GM19397 (cell line): ENCODE measurements around the gene TLL1.

Experiments
- ATAC-seq: cut with Tn5 transposase; IDR thresholded peaks from one replicate; pipeline ENCODE4 v1.9.1; 2021; ENCODE audit warnings: mild to moderate bottlenecking, moderate library complexity; ENCODE audit not compliant: unreplicated experiment

TLL1 gene

DNA sequence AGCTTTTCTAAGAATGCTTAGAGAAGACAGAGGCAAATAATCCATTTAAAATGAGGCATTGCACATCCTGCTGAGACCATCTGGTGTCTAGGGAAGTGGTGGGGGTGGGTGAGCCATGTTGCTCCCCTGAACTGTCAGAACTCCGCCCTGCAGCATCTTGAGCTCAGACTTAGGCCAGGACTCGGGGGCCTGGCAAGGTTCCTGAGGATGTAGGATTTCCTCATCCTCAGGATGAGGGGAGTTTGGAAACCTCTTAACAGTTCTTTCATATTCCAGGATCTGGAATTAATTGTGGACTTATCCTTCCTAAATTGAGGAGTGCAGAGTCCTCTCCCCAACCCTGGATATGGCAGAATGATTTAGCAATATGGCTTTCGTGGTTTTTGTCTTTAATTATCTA lies 6.6 kb downstream of the TLL1 start:
- no peak for ATAC-seq

DNA sequence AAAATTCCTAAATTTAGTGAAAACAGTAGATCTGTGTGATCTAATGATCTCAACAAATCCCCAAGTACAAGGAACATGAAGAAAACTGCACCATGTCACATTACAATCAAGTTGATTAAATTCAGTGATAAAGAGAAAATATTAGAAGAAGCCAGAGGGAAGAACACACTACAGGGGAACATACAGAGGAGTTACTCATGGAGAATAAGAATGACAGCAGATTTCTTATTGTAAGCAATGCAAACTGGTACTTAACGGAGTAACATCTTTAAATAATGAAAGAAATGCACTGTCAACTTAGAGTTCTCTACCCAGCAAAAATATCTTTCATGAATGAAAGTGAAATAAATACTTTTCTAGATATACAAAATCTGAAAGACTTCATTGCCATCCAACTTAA lies 21.1 kb downstream of the TLL1 start:
- ATAC-seq: no peak

- ATAC-seq: no peak
Observed at GRCh38 chr4:165905405-165906027, 32.5 kb downstream of the TLL1 start.

- ATAC-seq: no peak
Observed at GRCh38 chr4:165906272-165906671, 33.2 kb downstream of the TLL1 start.

DNA sequence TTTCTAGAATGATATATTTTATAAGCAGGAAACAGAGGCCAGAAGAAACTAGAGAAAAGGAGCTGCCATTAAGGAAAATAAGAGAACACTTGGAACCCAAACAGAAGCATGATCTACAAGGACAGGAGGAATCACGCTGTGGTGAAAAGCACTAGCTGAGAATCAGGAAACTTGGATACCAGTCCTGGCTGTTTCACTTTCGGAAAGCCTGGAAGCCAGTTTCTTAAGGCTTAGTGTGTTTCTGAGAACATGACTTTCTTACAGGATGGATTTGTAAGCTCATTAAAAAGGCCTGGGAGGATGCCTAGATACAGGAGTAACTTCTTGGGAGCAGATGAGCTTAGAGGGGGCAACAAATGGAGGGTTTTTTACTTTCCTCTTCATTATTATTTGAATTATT lies 36.9 kb downstream of the TLL1 start:
- no peak for ATAC-seq

GRCh38 chr4:165915215-165915614 lies 42.2 kb downstream of the TLL1 start:
- no peak for ATAC-seq

DNA sequence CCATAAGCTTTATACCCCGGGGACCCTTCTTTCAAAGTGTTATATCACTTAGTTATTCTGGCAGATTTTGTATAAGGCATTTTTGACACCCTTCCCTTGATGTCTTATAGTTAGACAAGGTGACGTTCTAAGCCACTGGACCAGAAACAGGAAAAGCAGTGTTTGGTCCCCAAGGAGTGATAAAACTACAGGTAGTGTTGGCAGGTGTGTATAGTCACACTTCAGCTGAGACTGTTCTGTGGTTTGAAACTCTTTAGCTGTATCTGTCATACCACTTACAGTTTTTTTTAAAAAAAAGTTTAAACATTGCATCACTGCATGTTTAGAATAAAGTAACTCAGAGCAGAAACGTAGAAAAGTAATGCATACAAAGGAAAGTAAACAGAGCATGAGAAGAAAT lies 48.5 kb downstream of the TLL1 start:
- no peak for ATAC-seq

DNA sequence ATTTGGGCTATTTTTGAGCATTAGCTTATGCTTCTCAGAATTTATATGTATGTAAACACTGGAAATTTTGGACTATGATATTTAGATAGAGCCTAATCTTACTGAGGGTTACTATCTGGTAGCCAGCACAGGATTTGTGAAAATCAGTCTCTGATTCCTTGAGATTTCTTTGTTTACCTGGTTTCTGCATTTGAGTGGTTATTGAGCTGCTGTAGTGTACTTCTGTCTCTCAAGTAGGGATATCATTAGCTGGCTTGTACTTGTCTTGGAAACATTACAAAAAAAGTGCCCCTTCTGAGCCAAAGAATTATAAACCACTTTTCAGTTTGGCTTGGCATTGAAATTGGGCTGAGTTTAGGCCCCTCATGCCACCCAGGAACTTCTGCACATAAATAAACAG lies 49.7 kb downstream of the TLL1 start:
- no peak for ATAC-seq

DNA sequence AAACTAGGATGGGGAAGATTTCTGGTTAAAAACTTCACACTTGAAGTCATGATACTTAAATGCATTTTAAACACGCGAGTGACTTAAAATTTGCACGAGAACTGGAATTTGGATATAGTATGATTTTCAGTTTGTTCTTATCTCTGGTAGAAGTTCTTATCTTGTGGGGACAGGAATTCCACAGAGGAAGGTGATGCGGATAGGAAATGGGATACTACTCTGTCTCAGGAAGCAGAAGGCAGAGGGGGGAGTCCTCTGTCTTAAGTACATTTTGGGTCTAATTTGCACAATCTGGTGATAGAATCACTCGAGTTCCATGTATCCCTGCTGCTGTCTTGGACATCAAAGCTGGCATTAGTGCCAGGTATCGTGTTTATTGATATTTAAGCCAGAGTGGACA lies 53.3 kb downstream of the TLL1 start:
- no peak for ATAC-seq

- ATAC-seq: no peak
Observed at GRCh38 chr4:165927366-165927765, 54.3 kb downstream of the TLL1 start.

DNA sequence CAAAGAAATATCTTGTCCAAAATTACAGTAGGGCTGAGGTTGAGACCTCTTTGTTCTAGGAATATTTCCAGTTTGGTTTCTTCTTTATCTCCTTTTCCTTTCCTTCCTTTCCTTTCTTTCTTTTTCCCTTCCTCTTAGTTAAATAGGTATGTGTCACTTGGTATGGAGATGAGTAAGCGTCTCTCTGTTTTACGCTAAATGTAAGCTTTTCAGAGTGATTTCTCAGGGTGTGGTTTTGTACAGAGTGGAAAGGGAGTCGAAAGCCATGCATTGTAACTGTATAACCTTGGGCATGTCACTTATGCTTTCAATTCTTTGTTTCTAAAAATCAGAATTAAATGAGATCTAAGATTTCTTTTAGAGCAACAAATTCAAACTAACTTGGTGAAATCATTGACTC lies 54.8 kb downstream of the TLL1 start:
- ATAC-seq: no peak

GRCh38 chr4:165928601-165929000 lies 55.6 kb downstream of the TLL1 start:
- ATAC-seq: no peak

- no peak for ATAC-seq
Observed at GRCh38 chr4:165929662-165930061, 56.6 kb downstream of the TLL1 start.

DNA sequence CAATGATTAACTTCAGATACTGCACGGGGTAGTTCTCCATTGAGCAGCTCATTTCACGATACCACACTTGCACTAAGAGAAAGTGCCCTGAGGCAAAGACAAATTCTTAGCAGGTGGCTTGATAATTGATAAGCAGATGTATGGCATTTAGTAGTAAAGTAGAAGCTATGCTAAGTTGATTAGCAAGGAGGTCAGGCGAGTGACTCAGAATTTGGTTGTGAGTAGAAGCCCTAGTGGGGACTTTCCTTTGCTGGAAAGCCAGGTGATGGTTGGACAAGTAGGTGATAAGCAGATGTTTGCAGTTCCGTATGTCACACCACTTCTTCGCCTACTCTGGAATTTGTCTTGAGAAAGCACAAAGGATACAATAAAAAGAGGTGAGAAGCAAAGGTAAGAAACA lies 58.7 kb downstream of the TLL1 start:
- ATAC-seq: no peak

GRCh38 chr4:165944900-165945299 lies 71.9 kb downstream of the TLL1 start:
- no peak for ATAC-seq

GRCh38 chr4:165945991-165946390 lies 73.0 kb downstream of the TLL1 start:
- ATAC-seq: no peak

- ATAC-seq: no peak
Observed at GRCh38 chr4:165947019-165947418, 74.0 kb downstream of the TLL1 start.

GRCh38 chr4:165953181-165953580 lies 80.1 kb downstream of the TLL1 start:
- no peak for ATAC-seq

GRCh38 chr4:165963621-165964020 lies 90.6 kb downstream of the TLL1 start:
- no peak for ATAC-seq

DNA sequence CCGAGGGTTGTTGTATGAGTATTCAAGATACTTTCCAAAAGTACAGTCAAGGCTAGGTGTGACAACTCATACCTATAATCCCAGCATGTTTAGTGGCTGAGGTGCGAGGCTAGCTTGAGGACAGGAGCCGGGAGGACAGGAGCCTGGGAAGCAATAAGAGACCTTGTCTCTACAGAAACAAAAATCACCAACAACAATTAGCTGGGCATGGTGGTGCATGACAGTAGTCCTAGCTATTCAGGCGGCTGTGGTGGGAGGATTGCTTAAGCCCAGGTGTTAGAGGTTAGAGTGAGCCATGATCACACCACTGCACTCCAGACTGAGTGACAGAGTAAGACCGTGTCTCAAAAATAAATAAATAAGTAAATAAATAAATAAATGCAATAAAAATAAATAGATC lies 91.6 kb downstream of the TLL1 start:
- no peak for ATAC-seq

DNA sequence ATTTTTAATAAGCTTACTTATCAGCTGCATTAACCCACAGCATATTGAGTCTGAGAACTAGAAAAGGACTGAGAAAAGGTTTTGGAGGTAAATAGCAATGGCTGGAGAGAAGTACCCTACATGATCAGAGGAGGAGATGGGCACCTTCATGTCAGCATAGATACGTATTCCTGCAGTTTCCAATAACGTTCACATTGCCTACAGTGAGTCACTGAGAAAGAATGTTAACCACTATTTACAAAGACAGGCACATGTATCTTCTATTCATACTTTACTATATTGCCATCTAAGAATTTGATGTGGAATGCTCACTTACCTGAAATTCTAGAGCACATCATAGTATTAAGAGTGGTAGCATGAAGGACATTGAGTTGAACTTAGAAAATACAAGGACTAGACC lies 92.5 kb downstream of the TLL1 start:
- no peak for ATAC-seq

- ATAC-seq: no peak
Observed at GRCh38 chr4:165966833-165967232, 93.8 kb downstream of the TLL1 start.

DNA sequence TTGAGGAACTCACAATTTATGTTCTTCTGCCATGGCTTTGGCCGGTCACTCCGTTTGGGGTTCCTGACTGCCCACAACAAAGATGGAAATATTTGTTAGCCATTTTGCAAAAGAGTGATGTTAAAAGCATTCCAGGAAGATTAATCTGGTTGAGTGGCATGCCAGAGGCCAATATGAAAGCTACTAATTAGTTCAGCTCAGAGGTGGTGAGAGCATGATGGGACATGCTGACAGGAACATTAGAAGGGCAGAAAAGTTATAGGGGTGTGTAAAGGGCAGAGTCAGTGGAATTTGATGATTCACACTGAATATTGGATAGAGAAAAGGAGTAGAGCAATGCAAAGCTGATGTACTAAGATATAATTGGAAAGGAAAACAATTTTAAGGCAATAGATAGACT lies 94.4 kb downstream of the TLL1 start:
- no peak for ATAC-seq
